ENCODE measurements around the gene TRIM58. TPM values are rescaled to one million over a fixed set of nuclear protein-coding genes. Genes with fewer than 3 reads are reported as not detected.

The TRIM58 gene
- total RNA-seq, 1 donor from 2014 or later, result not detected

- Histone ChIP-seq H3K27me3 (ENCODE audit: control insufficient read depth, insufficient read depth, low read length) (no peaks in the 10 kb centered on the region), H3K36me3 (ENCODE audit: control insufficient read depth, insufficient read depth, low read length) (no peaks in the 10 kb centered on the region), H3K4me3 (ENCODE audit: low read depth, low read length) (no peak overlapping the region)
- FAIRE-seq, result no peak
- no peak for TF ChIP-seq CTCF (IDR thresholded peaks at IDR 0.05; ENCODE audit: insufficient read depth, low read length, severe bottlenecking)
- no peak for DNase-seq (ENCODE audit: low read depth)
Observed at GRCh38 chr1:247862756-247863155, 5.8 kb downstream of the TRIM58 start.

GRCh38 chr1:247864644-247865043 lies 7.7 kb downstream of the TRIM58 start:
- Histone ChIP-seq H3K27me3 (ENCODE audit: control insufficient read depth, insufficient read depth, low read length) (no peaks in the 10 kb centered on the region), H3K4me3 (ENCODE audit: low read depth, low read length) (no peak overlapping the region), H3K36me3 (ENCODE audit: control insufficient read depth, insufficient read depth, low read length) (no peaks in the 10 kb centered on the region)
- DNase-seq (ENCODE audit: low read depth), result no peak
- FAIRE-seq, result no peak
- TF ChIP-seq CTCF (IDR thresholded peaks at IDR 0.05; ENCODE audit: insufficient read depth, low read length, severe bottlenecking), result no peak

- no peak for DNase-seq (ENCODE audit: low read depth)
- FAIRE-seq, result no peak
- Histone ChIP-seq H3K36me3 (ENCODE audit: control insufficient read depth, insufficient read depth, low read length) (no peaks in the 10 kb centered on the region), H3K4me3 (ENCODE audit: low read depth, low read length) (no peak overlapping the region), H3K27me3 (ENCODE audit: control insufficient read depth, insufficient read depth, low read length) (no peaks in the 10 kb centered on the region)
- no peak for TF ChIP-seq CTCF (IDR thresholded peaks at IDR 0.05; ENCODE audit: insufficient read depth, low read length, severe bottlenecking)
Observed at GRCh38 chr1:247865416-247865815, 8.4 kb downstream of the TRIM58 start.

- no peaks in the 10 kb centered on the region for H3K27me3 ChIP-seq (ENCODE audit: control insufficient read depth, insufficient read depth, low read length)
- no peak overlapping the region for H3K4me3 ChIP-seq (ENCODE audit: low read depth, low read length)
- no peaks in the 10 kb centered on the region for H3K36me3 ChIP-seq (ENCODE audit: control insufficient read depth, insufficient read depth, low read length)
- FAIRE-seq (no peak), DNase-seq (ENCODE audit: low read depth) (no peak)
- no peak for TF ChIP-seq CTCF (IDR thresholded peaks at IDR 0.05; ENCODE audit: insufficient read depth, low read length, severe bottlenecking)
Observed at GRCh38 chr1:247883346-247883745, 26.4 kb downstream of the TRIM58 start.

- no peaks in the 10 kb centered on the region for H3K27me3 ChIP-seq (ENCODE audit: control insufficient read depth, insufficient read depth, low read length)
- FAIRE-seq (no peak), DNase-seq (ENCODE audit: low read depth) (no peak)
- TF ChIP-seq CTCF (IDR thresholded peaks at IDR 0.05; ENCODE audit: insufficient read depth, low read length, severe bottlenecking), result no peak
- no peaks in the 10 kb centered on the region for H3K36me3 ChIP-seq (ENCODE audit: control insufficient read depth, insufficient read depth, low read length)
- no peak overlapping the region for H3K4me3 ChIP-seq (ENCODE audit: low read depth, low read length)
Observed at GRCh38 chr1:247884797-247885413, 27.9 kb downstream of the TRIM58 start.

GRCh38 chr1:247895163-247895637 lies 38.2 kb downstream of the TRIM58 start, which contains the start of gene OR2W3:
TSS of gene OR2W3 (plus strand) at chr1:247895587. CDS start at chr1:247895587, 0 bp downstream.
- no peaks in the 10 kb centered on the region for H3K36me3 ChIP-seq (ENCODE audit: control insufficient read depth, insufficient read depth, low read length)
- no peaks in the 10 kb centered on the region for H3K27me3 ChIP-seq (ENCODE audit: control insufficient read depth, insufficient read depth, low read length)
- no peak for TF ChIP-seq CTCF (IDR thresholded peaks at IDR 0.05; ENCODE audit: insufficient read depth, low read length, severe bottlenecking)
- no peak within 1 kb of the TSS for H3K4me3 ChIP-seq (ENCODE audit: low read depth, low read length)
- no peak for FAIRE-seq
- DNase-seq (ENCODE audit: low read depth), result no peak

All from bronchial epithelial cell (primary cell).